Loucy (cell line): ENCODE data around the gene MAN2B2.

Experiments
- H2AFZ ChIP-seq: fragments of 200-600 bp; sonication (generic); 2 replicates; pipeline ENCODE4 v1.6.0; 2016; ENCODE audit warnings: antibody characterized with exemption, mild to moderate bottlenecking, low read length, moderate library complexity
- H3F3A ChIP-seq: fragments of 200-600 bp; 2 replicates; pipeline ENCODE4 v1.6.0; 2016; ENCODE audit warnings: antibody characterized with exemption, low read depth, mild to moderate bottlenecking
- H3K27me3 ChIP-seq: fragments of 200-600 bp; sonication (generic); 2 replicates; pipeline ENCODE4 v1.6.1; 2014; ENCODE audit warnings: low read length, mild to moderate bottlenecking; ENCODE audit not compliant: insufficient read depth, poor library complexity, severe bottlenecking
- H3K36me3 ChIP-seq: fragments of 200-600 bp; sonication (generic); 2 replicates; pipeline ENCODE4 v1.6.1; 2016; ENCODE audit warnings: low read length; ENCODE audit not compliant: insufficient read depth
- H3K4me1 ChIP-seq: fragments of 200-600 bp; sonication (generic); 2 replicates; pipeline ENCODE4 v1.5.1; 2014; ENCODE audit warnings: low read length, mild to moderate bottlenecking; ENCODE audit not compliant: insufficient read depth, poor library complexity, severe bottlenecking
- H3K4me2 ChIP-seq: fragments of 200-600 bp; sonication (generic); 2 replicates; pipeline ENCODE4 v1.6.0; 2014; ENCODE audit warnings: antibody characterized with exemption, low read length, low read depth, mild to moderate bottlenecking; ENCODE audit not compliant: poor library complexity, severe bottlenecking
- H3K4me3 ChIP-seq: fragments of 200-600 bp; sonication (generic); 2 replicates; pipeline ENCODE4 v1.5.1; 2014; ENCODE audit warnings: low read length, mild to moderate bottlenecking, mixed read lengths; ENCODE audit not compliant: poor library complexity, severe bottlenecking
- H3K79me2 ChIP-seq: fragments of 200-600 bp; sonication (generic); 2 replicates; pipeline ENCODE4 v1.6.1; 2014; ENCODE audit warnings: low read length; ENCODE audit not compliant: insufficient read depth
- H3K9ac ChIP-seq: fragments of 200-600 bp; sonication (generic); 2 replicates; pipeline ENCODE4 v1.6.0; 2014; ENCODE audit warnings: mild to moderate bottlenecking, low read depth, low read length, moderate library complexity; ENCODE audit not compliant: poor library complexity, severe bottlenecking
- H3K9me2 ChIP-seq: fragments of 200-600 bp; sonication (generic); replicated peaks from 2 replicates; pipeline ENCODE4 v1.6.1; 2016; ENCODE audit warnings: low read depth, low read length, mixed read lengths
- H3K9me3 ChIP-seq: fragments of 200-600 bp; sonication (generic); 2 replicates; pipeline ENCODE4 v1.6.1; 2014; ENCODE audit warnings: mild to moderate bottlenecking, antibody characterized with exemption, low read length, low read depth; ENCODE audit not compliant: insufficient read depth
- H4K20me1 ChIP-seq: fragments of 200-600 bp; sonication (generic); 2 replicates; pipeline ENCODE4 v1.6.0; 2014; ENCODE audit warnings: antibody characterized with exemption, low read length, mild to moderate bottlenecking; ENCODE audit not compliant: insufficient read depth, poor library complexity, severe bottlenecking
- EZH2phosphoT487 ChIP-seq: fragments of 200-600 bp; IDR thresholded peaks from 2 replicates; pipeline ENCODE4 v1.6.1; 2018; ENCODE audit warnings: antibody characterized with exemption, mild to moderate bottlenecking, moderate library complexity, borderline replicate concordance
- TF ChIP-seq, protein P1 (sequence below): fragments of 200-600 bp; sonication (generic); conservative IDR thresholded peaks from 2 replicates; pipeline ENCODE4 v1.5.1; 2014; ENCODE audit warnings: mild to moderate bottlenecking, antibody characterized with exemption, low read length

The MAN2B2 gene

DNA sequence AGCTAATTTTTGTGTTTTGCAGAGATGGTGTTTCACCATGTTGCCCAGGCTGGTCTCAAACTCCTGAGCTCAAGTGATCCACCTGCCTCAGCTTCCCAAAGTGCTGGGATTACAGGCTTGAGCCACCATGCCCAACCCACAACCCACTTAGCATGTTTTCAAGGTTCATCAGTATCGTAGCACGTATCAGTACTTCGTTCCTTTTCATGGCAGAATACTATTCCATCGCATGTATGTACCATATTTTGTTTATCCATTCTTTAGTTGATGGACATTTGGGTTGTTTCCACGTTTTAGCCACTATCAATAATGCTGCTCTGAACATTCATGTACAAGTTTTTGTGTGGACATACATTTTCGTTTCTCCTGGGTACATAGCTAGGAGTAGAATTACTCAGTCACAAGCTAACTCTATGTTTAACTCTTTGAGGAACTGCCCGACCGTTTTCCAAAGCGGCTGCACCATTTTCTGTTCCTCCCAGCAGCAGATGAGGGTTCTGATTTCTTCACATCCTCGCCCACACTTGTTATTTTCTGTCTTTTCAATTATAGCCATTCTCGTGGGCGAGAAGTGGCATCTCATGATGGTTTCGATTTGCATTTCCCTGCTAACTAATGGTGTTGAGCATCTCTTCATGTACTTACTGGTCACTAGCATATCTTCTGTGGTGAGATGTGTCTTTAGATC lies 32.5 kb downstream of the MAN2B2 start:
- H3K4me3 ChIP-seq, result no peak overlapping the region
- H2AFZ ChIP-seq, result no peak overlapping the region
- no peaks in the 10 kb centered on the region for H3F3A ChIP-seq
- peaks cover 28% of the 10 kb centered on the region for H3K36me3 ChIP-seq
- H3K9me2 ChIP-seq, result no peaks in the 10 kb centered on the region
- TF ChIP-seq, protein P1, sequence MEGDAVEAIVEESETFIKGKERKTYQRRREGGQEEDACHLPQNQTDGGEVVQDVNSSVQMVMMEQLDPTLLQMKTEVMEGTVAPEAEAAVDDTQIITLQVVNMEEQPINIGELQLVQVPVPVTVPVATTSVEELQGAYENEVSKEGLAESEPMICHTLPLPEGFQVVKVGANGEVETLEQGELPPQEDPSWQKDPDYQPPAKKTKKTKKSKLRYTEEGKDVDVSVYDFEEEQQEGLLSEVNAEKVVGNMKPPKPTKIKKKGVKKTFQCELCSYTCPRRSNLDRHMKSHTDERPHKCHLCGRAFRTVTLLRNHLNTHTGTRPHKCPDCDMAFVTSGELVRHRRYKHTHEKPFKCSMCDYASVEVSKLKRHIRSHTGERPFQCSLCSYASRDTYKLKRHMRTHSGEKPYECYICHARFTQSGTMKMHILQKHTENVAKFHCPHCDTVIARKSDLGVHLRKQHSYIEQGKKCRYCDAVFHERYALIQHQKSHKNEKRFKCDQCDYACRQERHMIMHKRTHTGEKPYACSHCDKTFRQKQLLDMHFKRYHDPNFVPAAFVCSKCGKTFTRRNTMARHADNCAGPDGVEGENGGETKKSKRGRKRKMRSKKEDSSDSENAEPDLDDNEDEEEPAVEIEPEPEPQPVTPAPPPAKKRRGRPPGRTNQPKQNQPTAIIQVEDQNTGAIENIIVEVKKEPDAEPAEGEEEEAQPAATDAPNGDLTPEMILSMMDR, result no peak
- no peak for TF ChIP-seq EZH2phosphoT487
- H3K27me3 ChIP-seq, result no peaks in the 10 kb centered on the region
- no peak overlapping the region for H3K9ac ChIP-seq
- no peaks in the 10 kb centered on the region for H3K9me3 ChIP-seq
- no peak overlapping the region for H3K4me2 ChIP-seq
- no peaks in the 10 kb centered on the region for H3K79me2 ChIP-seq
- no peaks in the 10 kb centered on the region for H4K20me1 ChIP-seq
- H3K4me1 ChIP-seq, result no peaks in the 10 kb centered on the region

DNA sequence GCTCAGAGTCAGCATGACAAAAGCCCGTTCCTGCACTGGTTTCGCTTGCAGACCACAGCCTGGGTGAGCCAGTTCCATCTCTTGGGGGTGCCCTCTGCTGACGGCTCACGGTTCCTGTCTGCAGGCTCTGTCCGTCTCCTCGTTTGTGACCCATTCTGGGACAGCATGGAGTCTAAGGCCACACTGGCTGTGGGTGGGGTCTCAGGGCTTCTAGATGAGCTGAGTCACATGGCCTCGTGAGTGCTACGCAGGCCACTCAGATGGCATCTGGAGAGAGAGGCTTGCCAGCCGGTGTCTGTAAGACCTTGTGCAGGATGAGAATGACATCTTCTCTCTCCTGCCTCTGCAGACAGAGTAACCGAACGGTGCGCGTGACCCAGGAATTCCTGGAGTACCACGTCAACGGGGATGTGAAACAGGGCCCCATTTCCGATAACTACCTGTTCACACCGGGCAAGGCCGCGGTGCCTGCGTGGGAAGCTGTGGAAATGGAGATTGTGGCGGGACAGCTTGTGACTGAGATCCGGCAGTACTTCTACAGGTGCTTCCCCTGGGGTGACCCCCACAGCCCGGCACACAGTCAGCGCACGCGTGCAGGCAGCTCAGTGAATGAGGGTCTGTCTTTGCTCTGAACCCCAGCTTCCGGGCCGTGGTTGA lies 33.9 kb downstream of the MAN2B2 start:
- no peak for TF ChIP-seq EZH2phosphoT487
- TF ChIP-seq, protein P1, result no peak
- no peak overlapping the region for H3K4me3 ChIP-seq
- H3K4me1 ChIP-seq, result no peaks in the 10 kb centered on the region
- H3K9ac ChIP-seq, result no peak overlapping the region
- H3K36me3 ChIP-seq, result peaks cover 28% of the 10 kb centered on the region
- no peak overlapping the region for H3K4me2 ChIP-seq
- no peak overlapping the region for H2AFZ ChIP-seq
- H3K27me3 ChIP-seq, result no peaks in the 10 kb centered on the region
- no peaks in the 10 kb centered on the region for H3K9me3 ChIP-seq
- no peaks in the 10 kb centered on the region for H3K9me2 ChIP-seq
- H3F3A ChIP-seq, result no peaks in the 10 kb centered on the region
- no peaks in the 10 kb centered on the region for H4K20me1 ChIP-seq
- no peaks in the 10 kb centered on the region for H3K79me2 ChIP-seq

DNA sequence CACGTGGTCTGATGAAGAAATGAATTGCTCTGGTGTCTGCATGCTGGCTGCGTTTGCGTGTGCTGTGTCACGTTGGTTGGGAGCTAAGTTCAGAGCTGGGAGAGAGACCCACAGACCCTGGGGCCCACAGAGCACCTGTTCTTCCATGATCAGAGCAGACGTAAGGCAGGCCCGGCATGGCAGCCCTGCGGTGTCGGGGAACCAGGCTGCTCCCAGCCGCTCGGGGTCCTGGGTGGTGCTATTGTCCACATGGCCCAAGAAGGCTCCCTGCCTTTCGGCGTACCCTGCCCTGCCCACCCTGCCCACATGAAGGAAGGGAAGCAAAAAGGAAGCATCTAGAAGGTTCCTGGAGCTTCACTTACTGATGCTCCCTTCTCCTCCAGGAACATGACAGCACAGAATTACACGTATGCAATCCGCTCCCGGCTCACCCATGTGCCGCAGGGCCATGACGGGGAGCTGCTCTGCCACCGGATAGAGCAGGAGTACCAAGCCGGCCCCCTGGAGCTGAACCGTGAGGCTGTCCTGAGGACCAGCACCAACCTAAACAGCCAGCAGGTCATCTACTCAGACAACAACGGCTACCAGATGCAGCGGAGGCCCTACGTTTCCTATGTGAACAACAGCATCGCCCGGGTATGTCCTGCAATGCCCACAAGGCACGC lies 34.6 kb downstream of the MAN2B2 start:
- H3K4me2 ChIP-seq, result no peak overlapping the region
- H3K9me2 ChIP-seq, result no peaks in the 10 kb centered on the region
- no peaks in the 10 kb centered on the region for H3K79me2 ChIP-seq
- H3K36me3 ChIP-seq, result peaks cover 30% of the 10 kb centered on the region
- H2AFZ ChIP-seq, result no peak overlapping the region
- TF ChIP-seq, protein P1, result no peak
- TF ChIP-seq EZH2phosphoT487, result no peak
- no peaks in the 10 kb centered on the region for H3K4me1 ChIP-seq
- H3K9me3 ChIP-seq, result no peaks in the 10 kb centered on the region
- no peaks in the 10 kb centered on the region for H3K27me3 ChIP-seq
- no peaks in the 10 kb centered on the region for H4K20me1 ChIP-seq
- no peak overlapping the region for H3K4me3 ChIP-seq
- H3K9ac ChIP-seq, result no peak overlapping the region
- H3F3A ChIP-seq, result no peaks in the 10 kb centered on the region
